Measurements from ENCODE around the gene PHKA2. TPM values are rescaled to one million over a fixed set of nuclear protein-coding genes. Genes with fewer than 3 reads are reported as not detected.

Gene PHKA2, protein sequence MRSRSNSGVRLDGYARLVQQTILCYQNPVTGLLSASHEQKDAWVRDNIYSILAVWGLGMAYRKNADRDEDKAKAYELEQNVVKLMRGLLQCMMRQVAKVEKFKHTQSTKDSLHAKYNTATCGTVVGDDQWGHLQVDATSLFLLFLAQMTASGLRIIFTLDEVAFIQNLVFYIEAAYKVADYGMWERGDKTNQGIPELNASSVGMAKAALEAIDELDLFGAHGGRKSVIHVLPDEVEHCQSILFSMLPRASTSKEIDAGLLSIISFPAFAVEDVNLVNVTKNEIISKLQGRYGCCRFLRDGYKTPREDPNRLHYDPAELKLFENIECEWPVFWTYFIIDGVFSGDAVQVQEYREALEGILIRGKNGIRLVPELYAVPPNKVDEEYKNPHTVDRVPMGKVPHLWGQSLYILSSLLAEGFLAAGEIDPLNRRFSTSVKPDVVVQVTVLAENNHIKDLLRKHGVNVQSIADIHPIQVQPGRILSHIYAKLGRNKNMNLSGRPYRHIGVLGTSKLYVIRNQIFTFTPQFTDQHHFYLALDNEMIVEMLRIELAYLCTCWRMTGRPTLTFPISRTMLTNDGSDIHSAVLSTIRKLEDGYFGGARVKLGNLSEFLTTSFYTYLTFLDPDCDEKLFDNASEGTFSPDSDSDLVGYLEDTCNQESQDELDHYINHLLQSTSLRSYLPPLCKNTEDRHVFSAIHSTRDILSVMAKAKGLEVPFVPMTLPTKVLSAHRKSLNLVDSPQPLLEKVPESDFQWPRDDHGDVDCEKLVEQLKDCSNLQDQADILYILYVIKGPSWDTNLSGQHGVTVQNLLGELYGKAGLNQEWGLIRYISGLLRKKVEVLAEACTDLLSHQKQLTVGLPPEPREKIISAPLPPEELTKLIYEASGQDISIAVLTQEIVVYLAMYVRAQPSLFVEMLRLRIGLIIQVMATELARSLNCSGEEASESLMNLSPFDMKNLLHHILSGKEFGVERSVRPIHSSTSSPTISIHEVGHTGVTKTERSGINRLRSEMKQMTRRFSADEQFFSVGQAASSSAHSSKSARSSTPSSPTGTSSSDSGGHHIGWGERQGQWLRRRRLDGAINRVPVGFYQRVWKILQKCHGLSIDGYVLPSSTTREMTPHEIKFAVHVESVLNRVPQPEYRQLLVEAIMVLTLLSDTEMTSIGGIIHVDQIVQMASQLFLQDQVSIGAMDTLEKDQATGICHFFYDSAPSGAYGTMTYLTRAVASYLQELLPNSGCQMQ
- total RNA-seq = 10 to 100 TPM; 16.5 to 39.7 (median 24.8) TPM

DNA sequence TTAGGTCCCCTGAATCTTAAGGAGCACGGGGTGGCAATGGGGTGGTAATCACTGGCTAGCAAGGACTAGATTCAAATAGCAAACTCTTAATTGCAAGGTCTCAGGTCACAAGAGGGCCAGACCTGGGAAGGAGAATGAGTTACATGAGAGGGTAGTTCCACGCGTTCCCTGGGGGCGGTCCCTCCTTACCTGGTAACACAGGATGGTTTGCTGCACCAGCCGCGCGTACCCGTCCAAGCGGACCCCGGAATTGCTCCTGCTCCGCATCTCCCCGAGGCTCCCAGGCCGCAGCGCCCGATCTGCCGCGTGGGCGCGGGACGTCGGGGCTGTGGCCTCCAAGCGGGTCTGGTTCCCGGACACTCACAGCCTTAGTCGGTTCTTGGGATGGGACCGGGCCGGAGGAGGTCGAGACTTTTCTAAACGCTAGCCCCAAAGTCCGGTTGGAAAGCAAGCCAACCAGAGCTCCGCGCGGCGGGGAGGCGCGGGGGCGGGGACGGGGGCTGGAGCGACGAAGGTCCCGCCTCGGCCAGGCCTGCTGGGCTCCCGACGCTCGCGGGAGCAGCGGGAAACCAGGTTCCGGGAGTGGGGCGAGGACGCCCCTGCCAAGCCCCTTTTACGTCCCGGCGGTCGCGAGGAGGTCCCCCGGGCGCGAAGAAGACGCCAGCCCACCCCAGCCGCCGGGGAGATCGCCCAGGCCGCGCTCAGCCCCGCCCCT is at the start of gene PHKA2:
Gene PHKA2 (minus strand): TSS at position 449 of the 715 bp plus-strand sequence. CDS start 182 bp downstream, at position 267.
- Histone ChIP-seq H3K9me3 (no peaks in the 10 kb centered on the region), H3K27me3 (no peaks in the 10 kb centered on the region), H3K36me3 (no peaks in the 10 kb centered on the region), H3K27ac (peak within 1 kb of the TSS; percentile 91), H3K4me3 (peak within 1 kb of the TSS; percentile 75), H3K4me1 (peaks cover 17% of the 10 kb centered on the region)
- peak; percentile 67 to 76 for DNase-seq (ENCODE audit: low spot score in 2 of 2)
- 23% methylated on average over 7 of the region's 64 CpGs for WGBS
- TF ChIP-seq EP300 (IDR thresholded peaks at IDR 0.05) = no peak
- no peak for TF ChIP-seq POLR2A (IDR thresholded peaks at IDR 0.05)
- TF ChIP-seq POLR2AphosphoS5 (IDR thresholded peaks at IDR 0.05) = no peak
- TF ChIP-seq CTCF (IDR thresholded peaks at IDR 0.05) = no peak

- Histone ChIP-seq H3K27ac (no peak overlapping the region), H3K4me1 (no peaks in the 10 kb centered on the region), H3K4me3 (no peak overlapping the region), H3K9me3 (no peaks in the 10 kb centered on the region), H3K27me3 (no peaks in the 10 kb centered on the region), H3K36me3 (no peaks in the 10 kb centered on the region)
- TF ChIP-seq POLR2A (IDR thresholded peaks at IDR 0.05) (no peak), POLR2AphosphoS5 (IDR thresholded peaks at IDR 0.05) (no peak), EP300 (IDR thresholded peaks at IDR 0.05) (no peak), CTCF (IDR thresholded peaks at IDR 0.05) (no peak)
- WGBS = 88% methylated on average over 3 of the region's 3 CpGs
- no peak for DNase-seq (ENCODE audit: low spot score in 2 of 2)
These were observed 46.9 kb upstream of the PHKA2 start for GRCh38 chrX:19030805-19031204.

DNA sequence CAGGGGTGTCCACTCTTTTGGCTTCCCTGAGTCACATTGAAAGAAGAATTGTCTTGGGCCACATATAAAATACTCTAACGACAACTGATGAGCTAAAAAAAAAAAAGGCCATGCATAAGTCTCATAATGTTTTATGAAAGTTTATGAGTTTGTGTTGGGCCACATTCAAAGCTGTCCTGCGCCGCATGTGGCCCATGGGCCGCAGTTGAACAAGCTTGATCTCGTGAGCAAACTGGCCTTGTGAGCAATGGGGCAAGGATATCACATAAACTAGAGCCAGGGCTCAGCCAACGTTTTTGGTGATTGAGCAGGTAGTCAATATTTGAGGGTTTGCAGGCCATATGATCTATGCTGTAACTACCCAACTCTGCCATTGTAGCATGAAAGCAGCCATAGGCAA is 44.6 kb upstream of the PHKA2 start:
- TF ChIP-seq POLR2A (IDR thresholded peaks at IDR 0.05) (no peak), CTCF (IDR thresholded peaks at IDR 0.05) (no peak), POLR2AphosphoS5 (IDR thresholded peaks at IDR 0.05) (no peak), EP300 (IDR thresholded peaks at IDR 0.05) (no peak)
- no peaks in the 10 kb centered on the region for H3K4me1 ChIP-seq
- WGBS = 79% methylated on average over 6 of the region's 6 CpGs
- no peak overlapping the region for H3K4me3 ChIP-seq
- no peaks in the 10 kb centered on the region for H3K36me3 ChIP-seq
- no peak overlapping the region for H3K27ac ChIP-seq
- no peaks in the 10 kb centered on the region for H3K9me3 ChIP-seq
- H3K27me3 ChIP-seq = no peaks in the 10 kb centered on the region
- DNase-seq (ENCODE audit: low spot score in 2 of 2) = no peak

DNA sequence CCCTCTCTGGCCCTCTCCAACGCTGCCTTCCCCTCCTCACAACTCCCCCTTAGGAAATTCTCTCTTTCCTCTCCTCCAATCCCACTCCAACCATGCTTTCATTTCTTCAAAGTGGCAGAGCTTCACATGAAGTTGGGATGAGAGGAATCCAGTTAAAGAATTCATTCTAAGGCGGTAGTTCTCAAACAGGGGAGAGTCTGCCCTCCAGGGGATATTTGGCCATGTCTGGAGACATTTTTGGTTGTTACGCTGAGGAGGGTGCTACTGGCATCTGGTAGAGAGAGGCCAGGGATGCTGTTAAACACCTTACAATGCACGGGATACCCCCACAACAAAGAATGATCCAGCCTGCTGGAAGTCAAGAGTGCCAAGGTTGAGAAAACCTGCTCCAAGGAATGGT is 40.5 kb upstream of the PHKA2 start:
- 75% methylated on average over 4 of the region's 4 CpGs for WGBS
- Histone ChIP-seq H3K27ac (no peak overlapping the region), H3K27me3 (no peaks in the 10 kb centered on the region), H3K36me3 (no peaks in the 10 kb centered on the region), H3K4me1 (no peaks in the 10 kb centered on the region), H3K4me3 (no peak overlapping the region), H3K9me3 (no peaks in the 10 kb centered on the region)
- TF ChIP-seq POLR2AphosphoS5 (IDR thresholded peaks at IDR 0.05) = no peak
- TF ChIP-seq CTCF (IDR thresholded peaks at IDR 0.05) = no peak
- TF ChIP-seq EP300 (IDR thresholded peaks at IDR 0.05) = no peak
- TF ChIP-seq POLR2A (IDR thresholded peaks at IDR 0.05) = no peak
- no peak for DNase-seq (ENCODE audit: low spot score in 2 of 2)

Data from suprapubic skin (tissue), 4 donors.